Activated CD8-positive, alpha-beta memory T cell treated with anti-CD3 and anti-CD28 coated beads, Interleukin-2, amount 50 U/mL, for 1 hour (primary cell): ENCODE results near the gene RBM26.

ENCODE experiments used
- DNase-seq: peaks from one replicate; pipeline ENCODE4 v3.0.0-alpha.2; 2020; ENCODE audit errors: extremely low read depth

Gene RBM26

GRCh38 chr13:79405831-79406596, at the start of gene RBM26:
RBM26 (minus strand) TSS chr13:79406255; CDS start chr13:79405774, 481 bp downstream.
- peak; percentile 82 for DNase-seq

- no peak for DNase-seq
Observed at GRCh38 chr13:79455331-79455730, 49.3 kb upstream of the RBM26 start.

- no peak for DNase-seq
Observed at GRCh38 chr13:79452239-79452913, 46.3 kb upstream of the RBM26 start.

- DNase-seq: peak; percentile 81
Observed at GRCh38 chr13:79451500-79451962, 45.5 kb upstream of the RBM26 start.

GRCh38 chr13:79450110-79450509, 44.1 kb upstream of the RBM26 start:
- no peak for DNase-seq

- DNase-seq: no peak
Observed at GRCh38 chr13:79448413-79448812, 42.4 kb upstream of the RBM26 start.

- no peak for DNase-seq
Observed at GRCh38 chr13:79447741-79448140, 41.7 kb upstream of the RBM26 start.

- no peak for DNase-seq
Observed at GRCh38 chr13:79447141-79447540, 41.1 kb upstream of the RBM26 start.

GRCh38 chr13:79445968-79446645, 40.1 kb upstream of the RBM26 start:
- DNase-seq: no peak

- no peak for DNase-seq
Observed at GRCh38 chr13:79442706-79443105, 36.7 kb upstream of the RBM26 start.

- no peak for DNase-seq
Observed at GRCh38 chr13:79442221-79442620, 36.2 kb upstream of the RBM26 start.

GRCh38 chr13:79440958-79441528, 35.0 kb upstream of the RBM26 start:
- DNase-seq: no peak

- no peak for DNase-seq
Observed at GRCh38 chr13:79439275-79439674, 33.2 kb upstream of the RBM26 start.

GRCh38 chr13:79435561-79435990, 29.5 kb upstream of the RBM26 start:
- DNase-seq: no peak

- DNase-seq: no peak
Observed at GRCh38 chr13:79434556-79434955, 28.5 kb upstream of the RBM26 start.

- DNase-seq: no peak
Observed at GRCh38 chr13:79432992-79433391, 26.9 kb upstream of the RBM26 start.

GRCh38 chr13:79432086-79432485, 26.0 kb upstream of the RBM26 start:
- no peak for DNase-seq

- DNase-seq: no peak
Observed at GRCh38 chr13:79429309-79429708, 23.3 kb upstream of the RBM26 start.

- no peak for DNase-seq
Observed at GRCh38 chr13:79427883-79428282, 21.8 kb upstream of the RBM26 start.

GRCh38 chr13:79427265-79427664, 21.2 kb upstream of the RBM26 start:
- no peak for DNase-seq

- no peak for DNase-seq
Observed at GRCh38 chr13:79423801-79424642, 18.0 kb upstream of the RBM26 start.
